H9 (cell line): ENCODE measurements around the gene PCARE. TPM values are rescaled to one million over a fixed set of nuclear protein-coding genes. Genes with fewer than 3 reads are reported as not detected.

Experiments
- DNase-seq: peaks from one replicate; pipeline ENCODE4 v3.0.0-alpha.2; 2017
- H2AFZ ChIP-seq: one replicate; pipeline ENCODE4 v1.6.1; 2013; ENCODE audit warnings: mild to moderate bottlenecking, low read length, control low read depth, moderate library complexity
- H2AK5ac ChIP-seq: 2 replicates; pipeline ENCODE4 v1.6.1; 2013; ENCODE audit warnings: low read length, control low read depth, mixed read lengths; ENCODE audit not compliant: insufficient read length
- H2BK120ac ChIP-seq: one replicate; pipeline ENCODE4 v1.6.1; 2013; ENCODE audit warnings: low read depth, mild to moderate bottlenecking, low read length, control low read depth, inconsistent platforms; ENCODE audit not compliant: poor library complexity, severe bottlenecking
- H2BK12ac ChIP-seq: 2 replicates; pipeline ENCODE4 v1.6.1; 2013; ENCODE audit warnings: low read length, control low read depth, mixed read lengths, low read depth; ENCODE audit not compliant: insufficient read length
- H2BK15ac ChIP-seq: 2 replicates; pipeline ENCODE4 v1.6.1; 2013; ENCODE audit warnings: low read depth, low read length, control low read depth
- H2BK20ac ChIP-seq: one replicate; pipeline ENCODE4 v1.6.1; 2013; ENCODE audit warnings: low read depth, mild to moderate bottlenecking, low read length, control low read depth, inconsistent platforms; ENCODE audit not compliant: poor library complexity, severe bottlenecking
- H2BK5ac ChIP-seq: 2 replicates; pipeline ENCODE4 v1.6.1; 2013; ENCODE audit warnings: low read length, control low read depth, mixed read lengths; ENCODE audit not compliant: insufficient read length
- H3K14ac ChIP-seq: 2 replicates; pipeline ENCODE4 v1.6.1; 2013; ENCODE audit warnings: low read length, control low read depth; ENCODE audit not compliant: insufficient read depth
- H3K18ac ChIP-seq: 2 replicates; pipeline ENCODE4 v1.6.1; 2013; ENCODE audit warnings: low read depth, mild to moderate bottlenecking, mixed read lengths, low read length, control low read depth; ENCODE audit not compliant: insufficient read length
- H3K23ac ChIP-seq: 2 replicates; pipeline ENCODE4 v1.6.1; 2013; ENCODE audit warnings: low read length, control low read depth, mixed read lengths, low read depth; ENCODE audit not compliant: insufficient read length
- H3K23me2 ChIP-seq: 2 replicates; pipeline ENCODE4 v1.6.1; 2013; ENCODE audit warnings: low read depth, mild to moderate bottlenecking, mixed read lengths, low read length, control low read depth; ENCODE audit not compliant: insufficient read length, poor library complexity, severe bottlenecking
- H3K27ac ChIP-seq: 2 replicates; pipeline ENCODE4 v1.5.1; 2013; ENCODE audit warnings: low read length, control low read depth, mixed read lengths, low read depth; ENCODE audit not compliant: insufficient read length
- H3K27me3 ChIP-seq: 2 replicates; pipeline ENCODE4 v1.6.1; 2013; ENCODE audit warnings: low read length, control low read depth, inconsistent platforms; ENCODE audit not compliant: insufficient read depth
- H3K4ac ChIP-seq: 2 replicates; pipeline ENCODE4 v1.6.1; 2013; ENCODE audit warnings: low read depth, mild to moderate bottlenecking, control low read depth, inconsistent platforms, low read length, moderate library complexity
- H3K4me1 ChIP-seq: 2 replicates; pipeline ENCODE4 v1.6.1; 2013; ENCODE audit warnings: low read length, control low read depth, inconsistent platforms; ENCODE audit not compliant: insufficient read depth
- H3K4me2 ChIP-seq: 2 replicates; pipeline ENCODE4 v1.6.1; 2013; ENCODE audit warnings: low read length, control low read depth, mixed read lengths; ENCODE audit not compliant: insufficient read length, insufficient read depth
- H3K56ac ChIP-seq: 2 replicates; pipeline ENCODE4 v1.6.1; 2013; ENCODE audit warnings: low read depth, mild to moderate bottlenecking, mixed read lengths, low read length, control low read depth; ENCODE audit not compliant: insufficient read length
- H3K79me1 ChIP-seq: 2 replicates; pipeline ENCODE4 v1.6.1; 2013; ENCODE audit warnings: low read depth, mild to moderate bottlenecking, moderate library complexity, low read length, control low read depth, inconsistent platforms; ENCODE audit not compliant: insufficient read depth, poor library complexity, severe bottlenecking
- H3K79me2 ChIP-seq: 2 replicates; pipeline ENCODE4 v1.6.1; 2013; ENCODE audit warnings: low read length, control low read depth, inconsistent platforms; ENCODE audit not compliant: insufficient read depth
- H3K9ac ChIP-seq: 2 replicates; pipeline ENCODE4 v1.6.1; 2013; ENCODE audit warnings: low read length, control low read depth, mixed read lengths; ENCODE audit not compliant: insufficient read length; ENCODE audit errors: extremely low read depth
- H3K9me3 ChIP-seq: one replicate; pipeline ENCODE4 v1.6.1; 2013; ENCODE audit warnings: low read depth, low read length, inconsistent platforms; ENCODE audit not compliant: control insufficient read depth
- H3T11ph ChIP-seq: one replicate; pipeline ENCODE4 v1.6.1; 2013; ENCODE audit warnings: mild to moderate bottlenecking, low read length, control low read depth, inconsistent platforms
- H4K20me1 ChIP-seq: one replicate; pipeline ENCODE4 v1.6.1; 2013; ENCODE audit not compliant: control insufficient read depth, insufficient read length, insufficient read depth
- H4K5ac ChIP-seq: 2 replicates; pipeline ENCODE4 v1.6.1; 2013; ENCODE audit warnings: low read depth, mild to moderate bottlenecking, mixed read lengths, low read length, control low read depth; ENCODE audit not compliant: insufficient read length
- H4K8ac ChIP-seq: replicated peaks from 2 replicates; pipeline ENCODE4 v1.6.1; 2013; ENCODE audit warnings: low read length, control low read depth, mixed read lengths, low read depth; ENCODE audit not compliant: insufficient read length
- H4K91ac ChIP-seq: 2 replicates; pipeline ENCODE4 v1.6.1; 2013; ENCODE audit warnings: low read depth, mild to moderate bottlenecking, moderate library complexity, mixed read lengths, low read length, control low read depth; ENCODE audit not compliant: insufficient read length
- H3K27ac Mint-ChIP-seq, 3 experiments: 2 replicates in 2 of 3; 3 replicates in 1 of 3; pipeline ENCODE4 v1.8.0; 2020 to 2021; ENCODE audit warnings: mixed read lengths in 3 of 3, mild to moderate bottlenecking in 1 of 3, moderate library complexity in 1 of 3
- H3K27me3 Mint-ChIP-seq: 2 replicates; pipeline ENCODE4 v1.8.0; 2021; ENCODE audit warnings: low read depth, mild to moderate bottlenecking, moderate library complexity, mixed read lengths
- H3K36me3 Mint-ChIP-seq, 3 experiments: 2 replicates in 2 of 3; 3 replicates in 1 of 3; pipeline ENCODE4 v1.8.0; 2020 to 2021; ENCODE audit warnings: low read depth in 3 of 3, mixed read lengths in 3 of 3; ENCODE audit not compliant: insufficient read depth in 1 of 3
- H3K4me1 Mint-ChIP-seq, 2 experiments: 2 replicates each; pipeline ENCODE4 v1.8.0; 2020; ENCODE audit warnings: mixed read lengths in 2 of 2
- H3K4me3 Mint-ChIP-seq, 2 experiments: 2 replicates in 1 of 2; 3 replicates in 1 of 2; pipeline ENCODE4 v1.8.0; 2020 to 2021; ENCODE audit warnings: mild to moderate bottlenecking in 2 of 2, mixed read lengths in 2 of 2, moderate library complexity in 1 of 2
- H3K9me3 Mint-ChIP-seq, 2 experiments: 2 replicates in 1 of 2; 3 replicates in 1 of 2; pipeline ENCODE4 v1.8.0; 2020; ENCODE audit warnings: mild to moderate bottlenecking in 2 of 2, mixed read lengths in 2 of 2, moderate library complexity in 1 of 2
- total RNA-seq: library from RNA; stranded (reverse); gene quantifications from 2 replicates; pipeline ENCODE4 v1.2.1, GENCODE V29; 2021
- TF ChIP-seq, protein P1 (sequence below): fragments of 200-600 bp; sonication (generic); conservative IDR thresholded peaks from 3 replicates; pipeline ENCODE4 v1.8.0; 2021; ENCODE audit warnings: antibody characterized with exemption, mild to moderate bottlenecking

Gene PCARE
- total RNA-seq, 1 experiment from 2014 or later = not detected

DNA sequence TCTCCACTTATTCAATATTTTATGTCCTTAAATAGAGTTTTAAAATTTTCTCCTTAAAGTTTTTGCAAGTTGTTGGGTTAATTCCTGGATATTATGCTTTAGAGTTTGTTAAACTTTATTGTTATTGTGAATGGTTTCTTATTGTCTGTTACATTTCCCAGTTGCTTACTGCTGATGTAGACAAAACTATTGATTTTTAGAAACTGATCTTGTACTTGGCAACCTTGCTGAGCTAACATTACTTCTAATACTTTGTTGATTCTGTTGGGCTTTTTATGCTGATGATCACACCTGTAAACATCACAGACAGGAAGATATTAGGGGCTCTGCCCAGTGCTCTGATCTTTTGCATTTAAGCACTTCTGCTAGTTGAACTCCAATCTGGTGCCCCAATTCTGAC, 38.1 kb upstream of the PCARE start:
- Mint-ChIP-seq H3K27me3 (peaks cover 65% of the 10 kb centered on the region), H3K9me3 (no peaks in the 10 kb centered on the region; a peak in 1 of 5 replicates), H3K36me3 (no peaks in the 10 kb centered on the region), H3K4me3 (no peak overlapping the region), H3K4me1 (peaks cover 3 to 9% of the 10 kb centered on the region in 2 experiments), H3K27ac (no peak overlapping the region)
- no peak overlapping the region for H2BK15ac ChIP-seq
- no peak overlapping the region for H3K4me2 ChIP-seq
- H3K27ac ChIP-seq = no peak overlapping the region
- no peak overlapping the region for H2BK120ac ChIP-seq
- no peak overlapping the region for H3K14ac ChIP-seq
- H3K9ac ChIP-seq = no peak overlapping the region
- H3K23ac ChIP-seq = no peak overlapping the region
- H3K18ac ChIP-seq = no peak overlapping the region
- H4K8ac ChIP-seq = no peak overlapping the region
- H4K20me1 ChIP-seq = no peaks in the 10 kb centered on the region
- no peak for DNase-seq
- H2BK20ac ChIP-seq = no peak overlapping the region
- H4K5ac ChIP-seq = no peak overlapping the region
- H3T11ph ChIP-seq = no peak overlapping the region
- H2AFZ ChIP-seq = no peak overlapping the region
- no peak overlapping the region for H2BK5ac ChIP-seq
- H4K91ac ChIP-seq = no peak overlapping the region
- TF ChIP-seq, protein P1, sequence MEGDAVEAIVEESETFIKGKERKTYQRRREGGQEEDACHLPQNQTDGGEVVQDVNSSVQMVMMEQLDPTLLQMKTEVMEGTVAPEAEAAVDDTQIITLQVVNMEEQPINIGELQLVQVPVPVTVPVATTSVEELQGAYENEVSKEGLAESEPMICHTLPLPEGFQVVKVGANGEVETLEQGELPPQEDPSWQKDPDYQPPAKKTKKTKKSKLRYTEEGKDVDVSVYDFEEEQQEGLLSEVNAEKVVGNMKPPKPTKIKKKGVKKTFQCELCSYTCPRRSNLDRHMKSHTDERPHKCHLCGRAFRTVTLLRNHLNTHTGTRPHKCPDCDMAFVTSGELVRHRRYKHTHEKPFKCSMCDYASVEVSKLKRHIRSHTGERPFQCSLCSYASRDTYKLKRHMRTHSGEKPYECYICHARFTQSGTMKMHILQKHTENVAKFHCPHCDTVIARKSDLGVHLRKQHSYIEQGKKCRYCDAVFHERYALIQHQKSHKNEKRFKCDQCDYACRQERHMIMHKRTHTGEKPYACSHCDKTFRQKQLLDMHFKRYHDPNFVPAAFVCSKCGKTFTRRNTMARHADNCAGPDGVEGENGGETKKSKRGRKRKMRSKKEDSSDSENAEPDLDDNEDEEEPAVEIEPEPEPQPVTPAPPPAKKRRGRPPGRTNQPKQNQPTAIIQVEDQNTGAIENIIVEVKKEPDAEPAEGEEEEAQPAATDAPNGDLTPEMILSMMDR = no peak
- H2BK12ac ChIP-seq = no peak overlapping the region
- H3K79me2 ChIP-seq = no peaks in the 10 kb centered on the region
- no peaks in the 10 kb centered on the region for H3K79me1 ChIP-seq
- peaks cover 4% of the 10 kb centered on the region for H3K23me2 ChIP-seq
- no peaks in the 10 kb centered on the region for H3K9me3 ChIP-seq
- no peaks in the 10 kb centered on the region for H3K4me1 ChIP-seq
- no peak overlapping the region for H3K56ac ChIP-seq
- peaks cover 31% of the 10 kb centered on the region; the same call in 1 of the 2 replicates for H3K27me3 ChIP-seq
- no peak overlapping the region for H3K4ac ChIP-seq
- no peak overlapping the region for H2AK5ac ChIP-seq
